Activated T-helper 1 cell treated with anti-CD3 and anti-CD28 coated beads, Interleukin-12 subunit alpha, Interleukin-12 subunit beta, Interleukin-2, Interleukin-4 antibody, amounts not matched to agents 30 ng/mL and 10 ng/mL and 1 ng/mL, durations not matched to agents 14 hours and 24 hours and 36 hours (primary cell): Measurements from ENCODE around the gene PGBD5. TPM values are rescaled to one million over a fixed set of nuclear protein-coding genes. Genes with fewer than 3 reads are reported as not detected.

Experiments
- DNase-seq: peaks from one replicate; pipeline ENCODE4 v3.0.0; 2021; ENCODE audit warnings: low spot score
- H3K27ac Mint-ChIP-seq: one replicate; pipeline ENCODE4 v1.8.0; 2021; ENCODE audit warnings: mild to moderate bottlenecking, mixed read lengths
- H3K27me3 Mint-ChIP-seq: one replicate; pipeline ENCODE4 v1.8.0; 2022; ENCODE audit warnings: mild to moderate bottlenecking, moderate library complexity, mixed read lengths; ENCODE audit not compliant: insufficient read depth
- H3K36me3 Mint-ChIP-seq: one replicate; pipeline ENCODE4 v1.8.0; 2021; ENCODE audit warnings: low read depth, mixed read lengths
- H3K4me1 Mint-ChIP-seq: one replicate; pipeline ENCODE4 v1.8.0; 2021; ENCODE audit warnings: low read depth, mixed read lengths
- H3K4me3 Mint-ChIP-seq: one replicate; pipeline ENCODE4 v1.8.0; 2021; ENCODE audit warnings: mild to moderate bottlenecking, moderate library complexity, mixed read lengths
- H3K9me3 Mint-ChIP-seq: one replicate; pipeline ENCODE4 v1.8.0; 2021; ENCODE audit warnings: mixed read lengths
- intact Hi-C: fragments of 100-400 bp; cut with micrococcal nuclease; formaldehyde crosslinking; loops from one replicate; pipeline ENCODE4 v1.15.1; 2024
- total RNA-seq: library from RNA; stranded (reverse); gene quantifications from 2 replicates; pipeline ENCODE4 v1.2.3, GENCODE V29; 2022

The PGBD5 gene
- total RNA-seq, 1 donor from 2014 or later, result not detected

DNA sequence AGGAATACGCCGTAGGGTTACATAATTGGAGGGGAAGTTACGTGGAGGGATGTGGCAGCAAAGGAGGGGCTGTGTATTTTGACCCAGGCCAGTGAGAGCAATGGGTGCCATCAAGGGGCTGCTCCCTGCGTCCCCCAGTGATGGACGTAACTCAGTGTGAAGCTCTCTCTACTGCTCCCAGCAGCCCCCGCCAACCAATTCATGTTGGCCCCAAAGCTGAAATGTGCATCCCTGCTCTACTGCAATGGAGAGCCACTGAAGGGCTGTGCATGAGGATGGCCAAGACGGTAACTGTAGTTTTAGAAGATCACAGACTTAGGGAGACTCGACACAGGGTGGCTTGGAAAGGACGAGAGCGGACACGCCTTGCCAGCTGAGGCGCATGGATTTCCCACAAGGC lies 38.3 kb downstream of the PGBD5 start:
- Mint-ChIP-seq H3K9me3 (no peaks in the 10 kb centered on the region), H3K36me3 (no peaks in the 10 kb centered on the region), H3K27me3 (peaks cover 1% of the 10 kb centered on the region), H3K27ac (no peak overlapping the region), H3K4me1 (no peaks in the 10 kb centered on the region), H3K4me3 (no peak overlapping the region)
- no peak for DNase-seq
- intact Hi-C loops, result no loop called here

DNA sequence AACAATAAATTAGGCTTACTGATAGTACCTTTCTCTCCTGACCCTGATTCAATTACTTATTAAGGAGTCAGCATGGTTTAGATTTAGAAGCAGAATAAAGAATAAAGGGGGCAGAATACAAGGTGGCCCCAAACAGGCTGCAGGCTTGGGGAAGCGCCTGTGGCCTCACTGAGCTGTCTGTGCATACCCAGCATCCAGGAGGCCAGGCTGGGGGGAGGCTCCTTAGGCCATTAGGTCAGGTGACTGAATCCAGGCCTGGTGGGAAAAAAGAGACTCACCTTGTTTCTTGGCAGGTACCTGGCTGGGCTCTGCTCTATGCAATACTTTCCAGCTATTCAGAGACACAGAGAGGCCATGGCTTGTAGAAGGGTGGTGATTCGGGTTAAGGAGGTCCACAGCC lies 38.8 kb downstream of the PGBD5 start:
- no peaks in the 10 kb centered on the region for H3K9me3 Mint-ChIP-seq
- no peaks in the 10 kb centered on the region for H3K4me1 Mint-ChIP-seq
- no peak overlapping the region for H3K27ac Mint-ChIP-seq
- no peak for DNase-seq
- no peaks in the 10 kb centered on the region for H3K36me3 Mint-ChIP-seq
- intact Hi-C loops, result no loop called here
- peaks cover 1% of the 10 kb centered on the region for H3K27me3 Mint-ChIP-seq
- H3K4me3 Mint-ChIP-seq, result no peak overlapping the region

DNA sequence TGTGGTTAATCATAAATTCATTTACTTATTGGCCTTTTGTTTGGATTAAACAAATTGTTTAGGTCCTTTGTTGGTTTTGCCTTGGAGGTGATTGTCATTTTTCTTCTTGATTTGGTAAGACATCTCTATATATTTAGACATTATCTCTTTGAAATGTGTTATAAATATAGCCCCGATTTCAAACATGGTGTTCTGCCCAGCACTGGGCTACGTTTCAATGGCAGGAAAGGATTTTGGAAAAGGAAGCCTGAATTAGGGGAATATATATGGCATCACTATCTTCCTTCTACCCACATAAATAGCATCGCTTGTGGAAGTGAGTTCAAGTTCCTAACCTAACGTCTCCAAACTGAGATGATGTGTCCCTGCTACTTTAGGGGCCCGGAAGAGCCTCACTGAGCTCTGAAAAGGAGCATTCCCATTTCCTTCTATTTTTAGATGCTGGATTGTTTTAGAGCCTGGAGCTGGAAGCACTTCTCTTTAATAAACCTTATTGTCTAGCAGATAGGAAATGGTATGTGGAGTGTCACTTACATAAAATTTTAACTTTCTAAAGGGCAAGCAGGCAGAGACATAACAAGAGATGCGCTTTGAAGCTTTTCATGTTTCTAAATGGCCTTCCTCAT lies 39.4 kb downstream of the PGBD5 start:
- no peak for DNase-seq
- Mint-ChIP-seq H3K27me3 (peaks cover 1% of the 10 kb centered on the region), H3K9me3 (no peaks in the 10 kb centered on the region), H3K36me3 (no peaks in the 10 kb centered on the region), H3K4me1 (no peaks in the 10 kb centered on the region), H3K27ac (no peak overlapping the region), H3K4me3 (no peak overlapping the region)
- intact Hi-C loops, result no loop called here

DNA sequence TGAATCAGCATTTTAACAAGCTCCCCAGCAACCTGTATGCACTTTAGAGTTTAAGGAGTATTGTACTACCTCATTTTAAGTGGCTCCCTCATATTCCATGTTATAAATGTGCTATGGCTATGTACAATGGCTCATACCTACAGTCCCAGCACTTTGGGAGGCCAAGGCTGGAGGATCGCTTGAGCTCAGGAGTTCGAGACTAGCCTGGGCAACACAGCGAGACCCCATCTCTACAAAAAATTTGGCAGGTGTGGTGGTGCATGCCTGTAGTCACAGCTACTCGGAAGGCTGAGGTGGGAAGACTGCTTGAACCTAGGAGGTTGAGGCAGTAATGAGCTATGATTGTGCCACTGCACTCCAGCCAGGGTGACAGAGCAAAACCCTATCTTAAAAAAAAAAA lies 40.2 kb downstream of the PGBD5 start:
- Mint-ChIP-seq H3K27ac (no peak overlapping the region), H3K27me3 (peaks cover 1% of the 10 kb centered on the region), H3K36me3 (no peaks in the 10 kb centered on the region), H3K4me1 (no peaks in the 10 kb centered on the region), H3K9me3 (no peaks in the 10 kb centered on the region), H3K4me3 (no peak overlapping the region)
- intact Hi-C loops, result no loop called here
- no peak for DNase-seq

DNA sequence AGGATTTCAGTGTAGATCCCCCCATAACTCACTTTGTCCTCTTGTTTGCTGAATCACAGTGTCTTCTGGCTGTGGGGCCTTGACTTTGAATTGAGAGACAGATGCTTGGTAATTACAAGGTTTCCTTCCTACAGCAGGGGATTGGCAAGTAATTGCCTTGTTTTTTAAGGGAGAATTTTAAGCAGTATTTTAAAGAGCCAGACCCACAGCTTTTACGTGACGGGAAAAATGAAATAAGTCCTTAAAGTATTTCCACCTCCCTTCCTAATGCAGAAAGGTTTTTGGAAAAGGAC lies 41.0 kb downstream of the PGBD5 start:
- Mint-ChIP-seq H3K9me3 (no peaks in the 10 kb centered on the region), H3K27ac (no peak overlapping the region), H3K4me3 (no peak overlapping the region), H3K4me1 (no peaks in the 10 kb centered on the region), H3K36me3 (no peaks in the 10 kb centered on the region), H3K27me3 (peaks cover 1% of the 10 kb centered on the region)
- DNase-seq, result no peak
- intact Hi-C loops, result no loop called here

DNA sequence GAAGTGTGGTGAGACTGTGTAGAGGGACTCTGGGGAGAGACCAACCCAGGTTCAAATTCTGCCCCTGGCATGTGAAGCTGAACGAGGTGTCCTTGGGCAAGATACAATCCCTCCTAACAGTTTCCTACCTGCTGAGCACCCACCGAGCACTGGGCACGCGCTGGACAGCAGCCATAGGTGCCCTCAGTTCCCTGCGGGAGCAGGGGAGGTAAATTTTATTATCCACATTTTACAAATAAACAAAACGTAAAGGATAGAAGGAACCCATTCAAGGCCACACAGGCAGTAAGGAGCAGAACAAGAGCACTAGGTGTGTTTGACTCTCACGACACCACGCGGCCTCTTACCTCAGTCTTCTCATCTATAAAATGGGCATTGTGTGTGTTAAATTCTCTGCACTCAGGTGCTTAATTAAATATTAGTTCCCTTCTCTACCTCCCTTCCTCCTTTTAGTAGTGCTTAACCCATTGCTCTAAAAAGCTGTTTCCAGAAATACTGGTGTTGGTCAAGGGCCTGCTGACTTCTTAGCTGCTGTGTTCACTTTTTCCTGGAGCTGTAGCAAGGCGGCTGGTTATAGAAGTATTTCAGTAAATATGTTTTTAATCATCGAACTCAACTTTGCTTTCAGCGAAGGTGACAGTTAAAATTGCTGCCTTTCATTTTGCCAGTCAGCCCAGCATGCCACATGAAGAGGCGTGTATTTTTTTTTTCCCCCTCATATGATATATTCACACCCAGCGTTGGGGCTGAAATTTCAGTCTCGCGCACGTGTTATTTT lies 41.6 kb downstream of the PGBD5 start:
- Mint-ChIP-seq H3K4me3 (no peak overlapping the region), H3K27me3 (no peaks in the 10 kb centered on the region), H3K36me3 (no peaks in the 10 kb centered on the region), H3K27ac (no peak overlapping the region), H3K9me3 (peaks cover 4% of the 10 kb centered on the region), H3K4me1 (no peaks in the 10 kb centered on the region)
- intact Hi-C loops, result no loop called here
- DNase-seq, result no peak

DNA sequence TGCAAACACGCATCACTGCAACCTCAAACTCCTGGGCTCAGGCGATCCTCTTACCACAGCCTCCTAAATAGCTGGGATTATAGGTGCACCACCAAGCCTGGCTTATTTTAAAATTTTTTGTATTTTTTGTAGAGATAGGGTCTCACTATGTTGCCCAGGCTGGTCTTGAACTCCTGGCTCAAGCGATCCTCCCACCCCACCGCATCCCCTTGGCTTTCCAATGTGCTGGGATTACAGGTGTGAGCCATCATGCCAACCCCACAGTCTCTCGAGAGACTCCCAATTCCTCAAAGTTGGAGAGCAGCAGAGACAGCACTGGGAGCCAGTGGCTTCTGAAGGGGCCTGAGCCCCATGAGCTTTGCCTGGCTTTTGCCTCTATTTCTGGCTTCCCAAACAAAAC lies 42.7 kb downstream of the PGBD5 start:
- no peak overlapping the region for H3K27ac Mint-ChIP-seq
- no peak for DNase-seq
- peaks cover 14% of the 10 kb centered on the region for H3K9me3 Mint-ChIP-seq
- no peaks in the 10 kb centered on the region for H3K27me3 Mint-ChIP-seq
- no peaks in the 10 kb centered on the region for H3K4me1 Mint-ChIP-seq
- H3K4me3 Mint-ChIP-seq, result no peak overlapping the region
- intact Hi-C loops, result no loop called here
- no peaks in the 10 kb centered on the region for H3K36me3 Mint-ChIP-seq

DNA sequence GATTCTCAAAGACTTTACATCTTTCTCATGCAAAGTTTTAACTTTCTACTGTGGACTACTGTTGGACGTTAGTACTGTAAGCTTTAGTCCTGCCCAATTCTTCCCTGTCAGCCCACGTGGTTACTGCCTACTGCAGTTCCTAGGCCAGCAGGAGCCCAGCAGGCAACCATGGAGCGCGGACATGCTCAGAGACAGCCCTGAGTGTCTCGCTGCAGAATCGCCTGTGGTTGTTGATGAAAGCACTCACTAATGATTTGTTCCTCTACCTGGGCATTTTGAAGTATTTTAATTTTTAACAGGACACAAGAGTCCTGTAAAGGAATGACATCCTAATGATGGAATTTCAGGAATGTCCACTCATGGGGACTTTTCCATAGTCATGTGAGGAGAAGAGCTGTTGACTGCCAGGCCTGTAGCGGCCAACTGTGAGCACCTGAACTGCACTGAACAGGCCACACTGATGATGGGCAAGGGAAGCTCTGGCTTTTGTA lies 44.1 kb downstream of the PGBD5 start:
- Mint-ChIP-seq H3K27ac (no peak overlapping the region), H3K36me3 (no peaks in the 10 kb centered on the region), H3K4me1 (no peaks in the 10 kb centered on the region), H3K27me3 (no peaks in the 10 kb centered on the region), H3K9me3 (peaks cover 14% of the 10 kb centered on the region), H3K4me3 (no peak overlapping the region)
- no peak for DNase-seq
- intact Hi-C loops, result no loop called here

DNA sequence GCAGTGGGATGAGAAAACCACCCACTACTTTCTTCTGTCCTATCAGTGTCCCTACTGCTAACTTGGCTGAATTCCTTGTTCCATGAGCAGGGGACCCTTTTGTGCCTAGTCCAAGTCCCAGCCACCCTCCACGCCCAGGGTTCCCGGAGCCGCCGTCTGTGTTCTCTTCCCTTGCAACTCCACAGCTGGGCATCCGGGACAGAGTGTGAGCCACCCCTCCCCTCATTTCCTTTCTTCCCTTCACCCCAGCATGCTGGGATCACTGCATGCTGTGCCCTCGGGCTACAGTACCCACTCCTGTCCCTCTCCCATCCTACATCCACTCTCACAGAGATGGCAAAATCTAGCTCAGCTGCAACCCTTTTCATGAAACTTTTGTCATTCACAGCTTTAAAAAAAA lies 44.5 kb downstream of the PGBD5 start:
- H3K4me3 Mint-ChIP-seq, result no peak overlapping the region
- H3K9me3 Mint-ChIP-seq, result peaks cover 14% of the 10 kb centered on the region
- H3K27ac Mint-ChIP-seq, result no peak overlapping the region
- H3K36me3 Mint-ChIP-seq, result no peaks in the 10 kb centered on the region
- H3K4me1 Mint-ChIP-seq, result no peaks in the 10 kb centered on the region
- intact Hi-C loops, result no loop called here
- H3K27me3 Mint-ChIP-seq, result no peaks in the 10 kb centered on the region
- no peak for DNase-seq

DNA sequence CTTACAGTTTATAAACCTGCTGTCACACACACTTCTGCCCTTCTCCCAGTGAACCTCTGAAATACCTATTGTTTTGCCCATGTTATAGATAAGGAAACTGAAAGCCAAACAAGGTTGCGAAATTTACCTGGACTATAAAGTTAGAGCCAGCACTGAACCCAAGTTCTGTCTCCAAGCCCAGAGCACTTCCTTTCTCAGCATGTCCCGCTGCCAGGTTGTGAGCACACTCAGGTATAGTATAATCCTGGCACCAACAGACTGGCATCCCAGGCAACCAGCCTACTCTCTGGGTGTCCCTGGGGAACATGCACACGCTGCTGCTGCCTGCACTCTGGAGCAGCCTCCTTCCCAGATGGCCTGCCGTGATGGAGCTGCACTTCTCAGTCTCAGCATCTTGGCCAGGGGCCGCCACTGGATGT lies 45.1 kb downstream of the PGBD5 start:
- H3K27ac Mint-ChIP-seq, result no peak overlapping the region

DNA sequence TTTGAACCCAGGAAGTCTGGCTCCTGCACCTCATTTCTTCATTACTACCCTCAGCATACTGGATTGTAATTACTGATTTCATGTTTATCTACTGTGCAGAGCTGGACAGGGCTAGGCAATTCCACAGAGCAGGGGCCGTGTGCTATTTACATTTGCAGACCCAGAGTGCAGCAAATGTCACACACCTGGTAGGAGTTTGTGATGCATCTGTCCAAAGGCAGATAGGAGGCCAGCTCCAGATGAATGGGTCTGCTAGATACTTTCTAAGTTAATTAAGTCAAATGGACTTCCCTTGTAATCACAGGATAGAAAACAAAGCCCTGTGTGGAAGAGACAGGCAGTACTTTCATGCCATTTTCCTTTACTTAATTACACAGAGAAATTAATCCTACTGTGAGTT lies 46.2 kb downstream of the PGBD5 start:
- H3K27me3 Mint-ChIP-seq, result no peaks in the 10 kb centered on the region
- H3K4me1 Mint-ChIP-seq, result no peaks in the 10 kb centered on the region
- H3K4me3 Mint-ChIP-seq, result no peak overlapping the region
- H3K9me3 Mint-ChIP-seq, result peaks cover 14% of the 10 kb centered on the region
- intact Hi-C loops, result no loop called here
- DNase-seq, result no peak
- H3K27ac Mint-ChIP-seq, result no peak overlapping the region
- H3K36me3 Mint-ChIP-seq, result no peaks in the 10 kb centered on the region

More for the DNA sequence above, 45.1 kb downstream of the PGBD5 start:
- intact Hi-C loops, result no loop called here
- Mint-ChIP-seq H3K36me3 (no peaks in the 10 kb centered on the region), H3K4me3 (no peak overlapping the region), H3K27me3 (no peaks in the 10 kb centered on the region), H3K4me1 (no peaks in the 10 kb centered on the region), H3K9me3 (peaks cover 14% of the 10 kb centered on the region)
- DNase-seq, result no peak

DNA sequence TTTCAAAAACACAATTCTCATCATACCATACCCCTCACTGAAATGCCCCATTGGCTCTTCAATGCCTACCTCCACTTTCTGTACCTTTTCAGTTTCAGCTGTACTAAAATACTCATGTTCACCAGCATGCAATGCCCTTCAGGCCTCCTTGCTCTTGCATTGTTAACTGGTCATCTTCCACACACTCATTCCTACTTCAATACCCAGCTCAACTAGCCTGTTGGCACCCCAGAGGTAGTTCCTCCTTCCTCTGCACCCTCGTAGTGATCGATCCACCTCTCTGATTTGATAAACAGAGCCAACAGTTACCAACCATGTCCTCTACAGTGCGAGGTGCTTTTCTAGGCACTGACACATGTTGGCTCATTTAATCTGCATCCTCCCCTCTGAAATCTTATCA lies 46.7 kb downstream of the PGBD5 start:
- no peak for DNase-seq
- Mint-ChIP-seq H3K9me3 (peaks cover 14% of the 10 kb centered on the region), H3K4me1 (no peaks in the 10 kb centered on the region), H3K27ac (no peak overlapping the region), H3K36me3 (no peaks in the 10 kb centered on the region), H3K27me3 (no peaks in the 10 kb centered on the region), H3K4me3 (no peak overlapping the region)
- intact Hi-C loops, result no loop called here

DNA sequence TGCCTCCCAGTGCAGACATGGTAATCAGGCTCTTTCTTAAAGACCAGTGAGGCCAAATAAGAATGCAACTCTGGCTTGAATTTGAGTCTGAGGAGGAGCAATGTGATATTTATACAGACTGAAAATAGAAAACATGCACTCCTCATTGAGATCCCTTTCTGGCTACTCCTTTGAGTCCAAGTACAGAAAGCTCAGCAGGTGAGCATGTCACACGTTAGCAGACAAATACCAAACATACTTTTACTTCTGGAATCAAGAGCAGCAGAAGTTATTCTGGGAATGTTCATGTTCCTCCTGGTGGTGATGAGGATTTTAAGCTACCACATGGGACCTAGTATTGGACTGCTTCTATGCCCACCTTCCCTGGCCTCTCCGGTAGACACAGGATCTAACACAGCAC lies 48.3 kb downstream of the PGBD5 start:
- no peaks in the 10 kb centered on the region for H3K36me3 Mint-ChIP-seq
- H3K4me3 Mint-ChIP-seq, result no peak overlapping the region
- peaks cover 14% of the 10 kb centered on the region for H3K9me3 Mint-ChIP-seq
- no peaks in the 10 kb centered on the region for H3K4me1 Mint-ChIP-seq
- H3K27ac Mint-ChIP-seq, result no peak overlapping the region
- intact Hi-C loops, result no loop called here
- DNase-seq, result no peak
- no peaks in the 10 kb centered on the region for H3K27me3 Mint-ChIP-seq

DNA sequence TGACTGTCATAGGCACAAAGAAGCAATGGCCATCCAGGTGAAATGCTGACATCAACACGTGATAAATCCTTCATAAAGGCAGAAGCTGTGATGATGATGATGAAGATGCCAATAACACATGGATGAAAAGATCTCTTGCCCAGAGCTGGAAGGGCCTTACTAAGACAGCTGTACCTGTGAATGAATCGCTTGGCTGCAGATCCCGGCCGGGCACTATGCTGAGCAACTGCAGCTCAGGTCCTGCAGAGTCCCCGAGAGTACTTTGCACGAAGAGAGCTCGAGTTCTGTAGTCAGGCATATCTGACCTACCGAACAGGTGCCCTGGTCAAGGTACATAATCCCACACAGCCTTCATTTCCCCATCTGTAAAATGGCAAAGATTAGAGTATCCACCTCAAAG lies 48.8 kb downstream of the PGBD5 start:
- Mint-ChIP-seq H3K4me1 (no peaks in the 10 kb centered on the region), H3K9me3 (peaks cover 14% of the 10 kb centered on the region), H3K36me3 (no peaks in the 10 kb centered on the region), H3K27me3 (no peaks in the 10 kb centered on the region), H3K4me3 (no peak overlapping the region), H3K27ac (no peak overlapping the region)
- intact Hi-C loops, result no loop called here
- DNase-seq, result no peak
